Gastroesophageal sphincter (tissue), 3 donors: ENCODE data around the gene E2F4.

Source experiments
- EP300 ChIP-seq: sonication (generic); formaldehyde crosslinking; IDR thresholded peaks from one replicate; pipeline ENCODE4 v1.6.1; 2017; ENCODE audit warnings: antibody characterized with exemption, mild to moderate bottlenecking
- POLR2A ChIP-seq, 2 donors: fragments of 450-650 bp; IDR thresholded peaks; one replicate each; pipeline ENCODE4 v1.6.1; 2017; ENCODE audit warnings: antibody characterized with exemption in 2 of 2, mild to moderate bottlenecking in 2 of 2, moderate library complexity in 1 of 2
- TF ChIP-seq, protein P1 (sequence below), 4 experiments: fragments of 200-600 bp in 2 of 4; fragments of 450-650 bp in 2 of 4; sonication (generic) in 1 of 4; IDR thresholded peaks; one replicate each; pipeline ENCODE4 v1.5.1; 2017 to 2019; ENCODE audit warnings: antibody characterized with exemption in 4 of 4, mild to moderate bottlenecking in 2 of 4, moderate library complexity in 2 of 4

DNA sequence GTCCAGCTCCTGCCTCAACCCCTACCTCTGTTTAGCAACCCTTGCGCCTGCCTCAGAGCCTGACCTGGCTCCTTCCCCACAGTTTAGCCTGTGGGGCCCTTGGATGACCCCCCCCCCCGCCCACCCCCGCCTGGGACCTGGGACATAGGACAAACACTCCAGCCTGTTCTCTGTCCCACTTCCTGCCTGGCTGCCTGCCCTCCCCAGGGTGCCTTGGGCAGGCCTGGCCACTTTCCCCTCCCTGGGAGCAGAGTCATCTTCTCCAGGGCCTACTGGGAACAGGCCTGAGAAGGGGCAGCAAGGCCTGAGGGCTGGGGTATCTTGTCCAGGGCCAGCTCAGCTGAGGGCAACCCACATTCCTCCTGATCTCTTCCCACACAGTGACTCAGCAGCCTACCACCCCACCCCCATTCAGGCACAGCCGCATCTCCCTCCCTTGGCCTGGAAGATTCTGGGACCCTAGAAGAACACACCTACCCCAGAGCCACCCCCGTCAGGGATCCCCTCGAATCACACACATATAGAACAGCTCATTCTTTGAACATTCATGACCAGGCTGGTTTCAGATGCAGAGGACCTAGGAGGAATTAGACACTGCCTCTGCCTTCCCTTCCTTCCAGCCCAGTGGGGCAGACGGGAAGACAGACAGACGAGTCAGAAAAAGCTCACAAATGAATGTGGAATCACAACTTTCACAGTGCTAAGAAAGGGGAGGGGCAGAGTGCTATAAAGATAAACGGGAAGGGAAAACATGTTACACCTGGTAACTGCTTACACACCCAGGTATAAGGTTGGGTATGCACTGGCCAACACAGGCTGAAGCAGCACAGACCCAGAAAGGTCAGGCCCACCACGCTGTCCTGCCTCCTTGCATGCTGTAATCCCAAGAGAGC, 49.3 kb downstream of the E2F4 start:
- TF ChIP-seq EP300 (no peak), POLR2A (IDR thresholded peaks at IDR 0.05) (no peak)
- TF ChIP-seq, protein P1, sequence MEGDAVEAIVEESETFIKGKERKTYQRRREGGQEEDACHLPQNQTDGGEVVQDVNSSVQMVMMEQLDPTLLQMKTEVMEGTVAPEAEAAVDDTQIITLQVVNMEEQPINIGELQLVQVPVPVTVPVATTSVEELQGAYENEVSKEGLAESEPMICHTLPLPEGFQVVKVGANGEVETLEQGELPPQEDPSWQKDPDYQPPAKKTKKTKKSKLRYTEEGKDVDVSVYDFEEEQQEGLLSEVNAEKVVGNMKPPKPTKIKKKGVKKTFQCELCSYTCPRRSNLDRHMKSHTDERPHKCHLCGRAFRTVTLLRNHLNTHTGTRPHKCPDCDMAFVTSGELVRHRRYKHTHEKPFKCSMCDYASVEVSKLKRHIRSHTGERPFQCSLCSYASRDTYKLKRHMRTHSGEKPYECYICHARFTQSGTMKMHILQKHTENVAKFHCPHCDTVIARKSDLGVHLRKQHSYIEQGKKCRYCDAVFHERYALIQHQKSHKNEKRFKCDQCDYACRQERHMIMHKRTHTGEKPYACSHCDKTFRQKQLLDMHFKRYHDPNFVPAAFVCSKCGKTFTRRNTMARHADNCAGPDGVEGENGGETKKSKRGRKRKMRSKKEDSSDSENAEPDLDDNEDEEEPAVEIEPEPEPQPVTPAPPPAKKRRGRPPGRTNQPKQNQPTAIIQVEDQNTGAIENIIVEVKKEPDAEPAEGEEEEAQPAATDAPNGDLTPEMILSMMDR (IDR thresholded peaks at IDR 0.05), result no peak
